GM19043 (cell line): ENCODE measurements around the gene FAIM2.

Experiments used
- ATAC-seq: cut with Tn5 transposase; IDR thresholded peaks from one replicate; pipeline ENCODE4 v1.9.1; 2021; ENCODE audit warnings: low read depth; ENCODE audit not compliant: unreplicated experiment

The FAIM2 gene

DNA sequence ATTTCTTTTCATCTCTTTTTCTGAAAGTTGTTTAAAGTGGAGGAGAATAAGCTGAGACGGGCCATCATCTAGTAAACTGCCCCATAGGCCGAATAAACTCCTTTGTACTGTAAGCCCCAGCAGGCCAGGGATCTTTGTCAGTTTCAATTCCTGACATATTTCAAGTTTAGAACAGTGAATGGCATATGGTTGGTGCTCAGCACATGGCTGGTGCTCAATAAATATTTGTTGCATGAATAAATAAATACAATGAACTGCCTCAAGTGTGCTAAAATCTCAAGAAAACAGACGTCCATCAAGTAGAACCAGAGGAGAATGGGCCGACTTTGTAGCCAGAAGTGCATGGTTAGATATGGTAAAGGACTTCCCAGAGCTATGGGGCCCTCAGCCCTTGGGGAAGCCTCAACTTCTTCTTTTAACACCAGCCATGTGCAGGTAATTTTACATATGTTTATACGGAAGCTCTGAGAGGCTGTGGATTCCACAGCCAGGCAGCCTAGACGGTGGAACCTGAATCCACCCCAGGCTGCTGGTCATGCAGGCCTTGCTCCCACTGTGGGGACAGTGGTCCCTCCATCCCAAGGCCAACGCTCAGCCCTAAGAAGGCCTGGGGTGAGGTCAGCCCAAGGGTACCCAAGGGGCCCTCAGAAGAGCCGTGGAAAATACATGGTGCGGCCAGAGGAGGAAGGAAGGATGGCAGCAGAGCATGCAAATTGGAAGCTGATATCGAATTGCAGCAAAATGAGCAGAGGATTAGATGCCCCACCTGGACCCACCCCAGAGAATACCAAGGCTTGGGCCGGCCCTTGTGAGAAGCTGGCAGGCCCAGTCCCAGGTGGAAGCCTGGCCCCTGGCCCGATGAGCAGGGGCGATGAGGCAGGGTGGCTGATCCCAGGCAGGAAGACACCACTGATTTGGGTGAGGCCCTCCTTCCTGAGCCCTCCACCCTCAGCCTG, 38.1 kb upstream of the FAIM2 start:
- ATAC-seq = no peak

DNA sequence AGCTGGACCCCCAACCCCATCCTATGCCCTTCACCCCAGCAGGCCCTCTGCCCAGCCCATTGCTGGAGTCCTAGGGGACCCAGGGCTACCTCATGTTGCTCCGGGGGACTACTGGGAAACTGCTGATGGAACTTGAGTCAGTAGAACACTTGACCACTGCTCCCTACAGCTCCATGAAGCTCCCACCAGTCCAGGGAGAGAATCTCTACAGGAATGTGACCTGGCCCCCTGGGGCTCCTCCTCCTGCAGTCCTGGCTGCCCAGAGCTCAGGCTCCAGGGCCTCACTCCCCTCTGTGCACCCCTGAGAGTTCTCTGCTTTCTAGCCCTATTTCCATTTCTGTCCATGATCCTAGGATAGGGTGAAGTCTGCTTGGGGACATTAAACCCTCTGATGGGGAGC, 36.0 kb upstream of the FAIM2 start:
- no peak for ATAC-seq

DNA sequence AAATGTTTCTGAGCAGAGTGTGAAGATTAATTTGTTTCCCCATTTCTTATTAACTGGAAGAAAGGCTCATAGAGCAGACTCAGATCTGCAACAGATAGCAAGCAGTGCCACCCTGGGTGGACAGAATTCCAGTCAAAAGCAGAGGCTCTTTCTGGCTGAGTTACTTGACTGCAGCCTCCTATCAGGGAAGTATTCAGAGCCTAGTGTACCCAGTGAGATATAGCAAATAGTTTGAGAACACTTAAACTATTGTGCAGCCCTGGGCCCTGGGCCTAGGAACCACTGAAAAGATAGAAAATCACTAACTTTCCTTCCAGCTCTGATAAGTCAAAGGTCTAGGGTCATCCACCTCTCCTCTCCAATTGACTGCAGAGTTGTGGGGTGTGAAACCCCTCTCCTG, 35.6 kb upstream of the FAIM2 start:
- no peak for ATAC-seq

DNA sequence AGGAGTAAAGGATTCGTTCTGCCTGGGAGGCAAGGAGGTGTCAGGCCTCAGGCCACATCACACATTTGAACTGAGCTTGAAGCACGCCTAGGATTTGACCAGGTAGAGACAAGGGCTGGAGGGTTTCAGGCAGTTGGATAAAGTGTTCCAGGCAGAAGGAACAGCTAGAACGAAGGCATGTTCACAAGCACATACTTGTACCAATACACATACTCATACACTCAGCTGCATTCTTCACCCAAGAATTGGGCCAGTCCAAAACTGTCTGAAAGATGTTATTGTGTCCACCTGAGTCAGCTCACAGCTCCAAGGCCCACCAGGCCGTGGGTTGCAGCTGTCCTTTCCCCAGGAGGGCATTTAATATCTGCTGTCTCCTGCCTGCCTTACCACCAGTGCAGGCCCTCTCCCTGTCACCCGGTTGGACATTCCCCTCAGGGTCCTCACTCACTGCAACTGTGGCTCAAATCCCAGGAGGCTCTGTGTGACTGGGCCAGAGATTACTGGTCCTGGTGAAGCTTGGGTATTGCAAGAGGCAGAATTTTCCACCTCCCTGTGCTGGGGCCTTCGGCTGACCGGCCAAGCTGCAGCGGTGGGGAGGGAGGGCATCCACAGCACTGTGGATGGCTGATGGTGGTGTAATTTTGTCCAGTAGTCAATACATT, 34.1 kb upstream of the FAIM2 start:
- ATAC-seq = no peak

GRCh38 chr12:49936925-49937324, 33.2 kb upstream of the FAIM2 start:
- no peak for ATAC-seq

GRCh38 chr12:49934505-49934904, 30.8 kb upstream of the FAIM2 start:
- ATAC-seq = no peak

DNA sequence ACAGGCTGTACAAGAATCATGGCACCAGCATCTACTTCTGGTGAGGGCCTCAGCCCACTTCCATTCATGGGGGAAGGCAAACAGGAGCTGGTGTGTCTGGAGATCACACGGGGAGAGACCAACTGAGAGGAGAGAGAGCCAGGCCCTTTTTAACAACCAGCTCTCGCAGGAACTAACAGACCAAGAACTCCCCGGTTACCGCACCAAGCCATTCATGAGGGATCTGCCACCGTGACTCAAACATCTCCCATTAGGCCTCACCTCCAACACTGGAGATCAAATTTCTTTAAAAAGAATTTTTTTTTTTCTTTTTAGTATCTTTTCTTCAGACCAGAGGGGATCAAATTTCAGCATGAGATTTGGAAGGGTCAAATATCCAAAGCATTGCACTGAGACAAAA, 30.1 kb upstream of the FAIM2 start:
- no peak for ATAC-seq

GRCh38 chr12:49932533-49933130, 28.9 kb upstream of the FAIM2 start:
- ATAC-seq = no peak

DNA sequence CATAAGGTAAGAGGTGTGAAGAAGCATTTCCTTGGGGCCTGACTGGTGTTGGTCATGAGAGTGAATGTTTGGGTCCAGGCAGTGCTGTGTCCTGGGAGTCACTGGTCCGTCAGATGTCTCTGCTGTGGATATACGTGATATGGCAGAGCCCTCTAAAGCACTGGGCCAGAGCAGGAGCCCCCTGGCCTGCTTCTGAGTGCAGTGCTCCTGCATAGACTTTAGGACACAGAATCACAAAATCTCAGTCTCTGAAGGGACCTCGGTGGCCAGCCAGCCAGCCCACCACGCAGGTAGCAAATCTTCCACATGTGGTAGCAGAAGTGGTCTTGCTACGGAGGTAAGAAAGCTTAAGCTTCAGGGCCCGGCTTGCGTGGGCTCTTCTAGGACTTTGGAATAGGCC, 28.3 kb upstream of the FAIM2 start:
- ATAC-seq = no peak

DNA sequence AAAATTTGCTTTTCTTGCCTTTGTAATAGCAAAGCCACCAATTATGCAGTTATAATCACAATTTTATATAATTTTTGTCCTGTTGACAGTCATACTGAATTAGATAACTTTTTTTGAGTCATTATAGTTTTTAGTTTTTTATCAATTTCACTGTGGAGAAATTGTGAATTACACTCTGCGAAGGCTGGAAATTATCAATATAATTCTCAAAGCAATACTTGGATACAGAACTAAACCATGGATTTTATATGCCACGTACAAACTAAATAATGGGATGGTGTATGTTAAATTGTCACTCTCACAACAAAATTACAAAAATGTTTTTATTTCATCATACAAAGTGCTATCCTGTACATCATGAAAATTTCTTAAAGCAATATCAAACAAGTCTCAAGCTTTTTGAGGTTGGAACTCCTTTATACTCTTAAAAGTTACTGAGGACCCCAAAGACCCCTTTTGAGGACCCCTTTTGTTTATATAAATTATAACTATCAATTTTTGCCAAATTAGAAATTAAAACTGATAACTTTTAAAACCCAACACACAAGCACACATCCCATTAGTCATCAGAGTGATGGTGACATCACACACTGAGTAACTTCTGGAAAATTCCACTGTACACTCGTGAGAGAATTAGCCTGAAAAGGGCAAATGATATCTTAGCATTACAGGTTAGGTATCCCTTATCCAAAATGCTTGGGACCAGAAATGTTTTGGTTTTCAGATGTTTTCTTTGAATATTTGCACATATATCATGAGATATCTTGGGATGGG, 27.0 kb upstream of the FAIM2 start:
- no peak for ATAC-seq

DNA sequence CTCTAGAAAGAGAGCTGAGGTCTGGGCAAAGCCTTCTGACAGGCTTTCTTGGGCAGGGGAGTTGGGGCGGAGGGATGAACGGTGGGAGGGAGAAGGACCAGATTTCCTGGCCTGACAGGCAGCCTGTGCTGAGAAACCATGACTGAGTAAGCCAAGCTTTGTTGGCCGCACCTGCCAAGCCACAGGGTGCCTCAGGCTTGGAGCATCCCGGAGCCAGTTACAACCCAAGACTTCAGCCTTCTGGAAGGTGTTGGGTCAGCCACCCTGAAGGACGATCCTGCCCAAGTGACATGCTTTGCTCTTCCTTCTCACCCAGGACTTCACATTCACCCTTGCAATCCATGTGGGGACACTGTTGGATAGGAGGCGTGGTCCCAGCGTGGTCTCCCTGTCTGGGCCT, 25.9 kb upstream of the FAIM2 start:
- no peak for ATAC-seq

DNA sequence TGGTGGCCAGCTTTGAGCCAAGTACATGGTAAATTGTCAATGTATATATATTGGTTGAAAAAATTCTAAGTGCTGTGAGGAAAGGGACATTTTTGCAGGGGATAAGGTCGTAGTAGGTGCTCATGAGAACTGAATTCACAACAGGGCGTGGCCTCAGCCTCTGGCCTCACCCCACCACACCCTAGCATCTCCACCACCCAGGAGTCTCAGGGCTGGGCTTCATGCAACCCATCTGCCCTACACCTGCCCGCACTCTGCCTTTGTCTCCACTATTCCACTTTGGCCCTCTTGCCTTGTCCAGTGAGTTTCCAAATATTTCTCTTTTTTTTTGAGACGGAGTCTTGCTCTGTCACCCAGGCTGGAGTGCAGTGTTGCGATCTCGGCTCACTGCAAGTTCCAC, 24.8 kb upstream of the FAIM2 start:
- ATAC-seq = no peak

DNA sequence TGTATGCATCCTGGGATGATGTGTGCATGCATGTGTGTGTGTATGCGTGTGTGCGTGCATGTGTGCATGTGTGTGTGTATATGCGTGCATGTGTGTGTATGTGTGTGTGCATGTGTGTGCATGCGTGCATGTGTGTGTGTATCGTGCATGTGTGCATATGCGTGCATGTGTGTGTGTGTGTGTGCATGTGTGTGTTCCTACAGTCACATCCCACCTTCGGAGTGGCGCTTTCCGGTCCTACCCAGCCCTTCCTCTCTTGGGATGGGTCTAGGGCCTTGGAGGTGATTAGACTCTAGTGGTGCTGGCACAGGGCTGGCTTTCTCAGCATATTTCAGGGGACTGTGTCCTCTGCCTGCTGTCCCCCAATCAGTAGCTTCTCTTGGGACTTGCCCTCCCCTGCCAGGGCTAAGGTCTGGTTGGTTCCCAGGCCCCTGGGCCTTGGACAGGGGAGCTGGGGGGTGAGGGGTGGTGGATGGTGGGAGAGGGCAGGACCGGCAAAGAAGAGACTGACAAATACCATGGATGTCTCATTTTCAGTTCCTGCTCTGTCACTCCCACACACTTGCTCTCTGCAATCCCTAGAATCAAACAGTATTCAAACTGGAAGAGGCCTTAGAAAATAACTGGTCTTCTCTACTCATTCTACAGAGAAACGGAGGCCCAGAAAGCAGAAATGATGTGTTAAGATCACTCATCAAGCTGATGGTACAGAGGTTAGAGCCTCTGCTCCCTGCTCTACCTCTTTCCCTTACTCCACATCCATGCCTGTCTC, 21.9 kb upstream of the FAIM2 start:
- no peak for ATAC-seq

- ATAC-seq = no peak
Observed at GRCh38 chr12:49924628-49925246, 21.0 kb upstream of the FAIM2 start.

GRCh38 chr12:49923880-49924556, 20.3 kb upstream of the FAIM2 start:
- no peak for ATAC-seq

DNA sequence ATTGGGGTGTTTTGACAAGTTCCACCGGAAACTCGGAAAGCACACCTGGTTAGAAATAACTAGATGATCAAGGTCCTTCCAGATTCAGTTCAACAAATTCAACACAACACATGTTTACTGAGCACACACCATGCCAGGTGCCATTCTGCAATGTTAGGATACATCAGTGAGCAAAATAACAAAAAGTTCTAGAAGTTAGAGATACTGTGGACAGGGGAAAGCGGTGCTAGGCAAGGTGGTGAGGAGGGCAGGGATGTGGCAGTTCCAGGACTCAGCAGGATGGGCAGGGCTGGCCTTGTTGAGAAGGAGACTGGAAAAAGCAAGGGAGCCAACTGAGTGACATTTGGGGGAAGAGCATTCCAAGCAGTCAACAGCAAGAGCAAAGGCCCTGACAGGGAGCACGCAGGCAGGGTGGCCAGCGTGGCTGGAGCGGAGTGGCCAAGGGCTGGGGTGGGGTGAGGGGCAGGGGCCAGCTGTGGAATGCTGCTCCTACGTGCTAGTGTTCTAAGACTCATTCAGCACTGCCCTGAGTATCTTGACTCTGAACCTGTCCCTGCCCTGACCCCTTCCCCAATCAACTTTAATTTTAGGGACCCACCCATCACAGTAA, 19.4 kb upstream of the FAIM2 start:
- ATAC-seq = no peak

GRCh38 chr12:49922349-49923034, 18.8 kb upstream of the FAIM2 start:
- ATAC-seq = no peak

GRCh38 chr12:49921936-49922335, 18.2 kb upstream of the FAIM2 start:
- no peak for ATAC-seq
